Panc1 (cell line): ENCODE measurements around the gene PDE1A. TPM values are rescaled to one million over a fixed set of nuclear protein-coding genes. Genes with fewer than 3 reads are reported as not detected.

Experiments used
- ATAC-seq: fragments of 200-7000 bp; cut with Tn5 transposase; 2 replicates; pipeline ENCODE4 v1.9.1; 2020; ENCODE audit warnings: mild to moderate bottlenecking, moderate library complexity
- BruUV-seq: library from RNA; stranded (reverse); fragments of 400-500 nt; replicated peaks from 2 replicates; lab custom pipeline; 2021; lab: Mats Ljungman, UMichigan
- CTCF ChIA-PET: fragments of 300-600 bp; sonication (Branson Sonifier 250); formaldehyde crosslinking; loops from one replicate; lab custom pipeline; 2022; ENCODE audit warnings: antibody characterized with exemption; lab: Charles Lee
- POLR2A ChIA-PET: fragments of 300-600 bp; sonication (Branson Sonifier 250); formaldehyde crosslinking; loops from one replicate; lab custom pipeline; 2022; ENCODE audit warnings: antibody characterized with exemption; lab: Charles Lee
- DNase-seq: peaks from one replicate; pipeline ENCODE4 v3.0.0-alpha.2; 2010; ENCODE audit warnings: low read depth, low spot score
- H3K27ac ChIP-seq: 2 replicates; pipeline ENCODE4 v1.5.1; 2011; ENCODE audit warnings: mild to moderate bottlenecking, low read length, inconsistent platforms
- H3K27me3 ChIP-seq: fragments of 200-500 bp; sonication (Bioruptor generic); 2 replicates; pipeline ENCODE4 v1.6.0; 2014; ENCODE audit warnings: low read length, inconsistent platforms; ENCODE audit not compliant: control insufficient read depth, insufficient read depth
- H3K36me3 ChIP-seq: fragments of 200-500 bp; sonication (Bioruptor generic); 2 replicates; pipeline ENCODE4 v1.5.1; 2014; ENCODE audit warnings: inconsistent platforms, mild to moderate bottlenecking, low read length, moderate library complexity; ENCODE audit not compliant: control insufficient read depth, insufficient read depth
- H3K4me1 ChIP-seq: 2 replicates; pipeline ENCODE4 v1.5.1; 2011; ENCODE audit warnings: inconsistent platforms, mild to moderate bottlenecking, low read length, moderate library complexity; ENCODE audit not compliant: control insufficient read depth, insufficient read depth
- H3K4me3 ChIP-seq, 2 experiments: 2 replicates each; pipeline ENCODE4 v1.5.1; 2011 to 2012; ENCODE audit warnings: low read depth in 2 of 2, low read length in 2 of 2, mild to moderate bottlenecking in 2 of 2, inconsistent platforms in 1 of 2, moderate library complexity in 1 of 2
- H3K9me3 ChIP-seq: fragments of 200-500 bp; sonication (Bioruptor generic); 2 replicates; pipeline ENCODE4 v1.5.1; 2014; ENCODE audit warnings: low read depth, mild to moderate bottlenecking, inconsistent platforms, low read length, moderate library complexity; ENCODE audit not compliant: control insufficient read depth, insufficient read depth
- CTCF ChIP-seq: fragments of 450-650 bp; IDR thresholded peaks from 2 replicates; pipeline ENCODE4 v1.5.1; 2017; ENCODE audit warnings: mild to moderate bottlenecking
- POLR2AphosphoS5 ChIP-seq: IDR thresholded peaks from 2 replicates; pipeline ENCODE4 v1.6.1; 2012; ENCODE audit warnings: mild to moderate bottlenecking, low read depth, low read length, moderate library complexity
- REST ChIP-seq, 2 experiments: IDR thresholded peaks; 2 replicates each; pipeline ENCODE4 v1.6.1; 2011 to 2012; ENCODE audit warnings: low read depth in 2 of 2, control low read depth in 1 of 2, low read length in 1 of 2, mild to moderate bottlenecking in 1 of 2, moderate library complexity in 1 of 2; ENCODE audit not compliant: insufficient read depth in 1 of 2
- SIN3A ChIP-seq: IDR thresholded peaks from 2 replicates; pipeline ENCODE4 v1.6.1; 2012; ENCODE audit warnings: low read depth, mild to moderate bottlenecking, low read length, moderate library complexity, borderline replicate concordance; ENCODE audit not compliant: insufficient read depth
- TCF7L2 ChIP-seq: IDR thresholded peaks from 2 replicates; pipeline ENCODE4 v1.6.1; 2011; ENCODE audit warnings: mild to moderate bottlenecking, low read depth, low read length, inconsistent platforms
- in situ Hi-C: cut with HindIII; loops from 2 replicates; pipeline ENCODE4 v1.10.0; 2016; ENCODE audit warnings: low sequenced_read_pairs, low pct_unique_long_range_greater_than_20kb
- intact Hi-C: fragments of 100-400 bp; cut with micrococcal nuclease; formaldehyde crosslinking; loops from one replicate; pipeline ENCODE4 v1.10.0; 2022; ENCODE audit not compliant: unreplicated experiment
- total RNA-seq: library from RNA; stranded (reverse); gene quantifications from one replicate; pipeline ENCODE4 v1.2.1, GENCODE V29; 2021; ENCODE audit not compliant: unreplicated experiment

The PDE1A gene
- total RNA-seq, 1 experiment from 2014 or later = 0.08 TPM

- ChIA-PET CTCF (no interaction called here), POLR2A (no interaction called here)
- H3K36me3 ChIP-seq = no peaks in the 10 kb centered on the region
- no peak for TF ChIP-seq REST (IDR thresholded peaks at IDR 0.05; ENCODE audit: insufficient read depth in 1 of 2, low read depth in 2 of 2, low read length in 1 of 2)
- TF ChIP-seq POLR2AphosphoS5 = no peak
- TF ChIP-seq TCF7L2 = no peak
- no peak for TF ChIP-seq CTCF
- no peak for TF ChIP-seq SIN3A
- no peaks in the 10 kb centered on the region for H3K9me3 ChIP-seq
- H3K4me1 ChIP-seq = no peaks in the 10 kb centered on the region
- in situ Hi-C loops (no loop called here), intact Hi-C loops (no loop called here)
- ATAC-seq (no peak), DNase-seq (no peak)
- no peak overlapping the region for H3K27ac ChIP-seq
- H3K27me3 ChIP-seq = no peaks in the 10 kb centered on the region
- no peak overlapping the region for H3K4me3 ChIP-seq
- BruUV-seq = no TSS peak
Observed at GRCh38 chr2:182220998-182221397, 205.8 kb downstream of the PDE1A start.

GRCh38 chr2:182220335-182220734, 206.5 kb downstream of the PDE1A start:
- in situ Hi-C loops (no loop called here), intact Hi-C loops (no loop called here)
- no peaks in the 10 kb centered on the region for H3K9me3 ChIP-seq
- ChIA-PET POLR2A (no interaction called here), CTCF (interaction anchor here (1.0 kb wide), 1 partner anchor 35 kb away, joined by 3 read pairs; no protein-coding TSS in a partner anchor)
- H3K27ac ChIP-seq = no peak overlapping the region
- H3K4me3 ChIP-seq = no peak overlapping the region
- ATAC-seq = no peak
- H3K27me3 ChIP-seq = no peaks in the 10 kb centered on the region
- DNase-seq = no peak
- H3K4me1 ChIP-seq = no peaks in the 10 kb centered on the region
- BruUV-seq = no TSS peak
- no peak for TF ChIP-seq REST (IDR thresholded peaks at IDR 0.05; ENCODE audit: insufficient read depth in 1 of 2, low read depth in 2 of 2, low read length in 1 of 2)
- TF ChIP-seq SIN3A = no peak
- no peak for TF ChIP-seq CTCF
- H3K36me3 ChIP-seq = no peaks in the 10 kb centered on the region
